SKM-1 treated with dmso at 0.1 percent for 144 hours (cell line): Measurements from ENCODE around the gene ARHGAP32.
"Not testable (repeated sequence)": the region's sequence is repeated elsewhere in the genome, so short reads cannot be mapped to it uniquely, and the experiment has no call there.

Experiments used
- DNase-seq: peaks from one replicate; lab custom pipeline; 2025; ENCODE audit not compliant: unreplicated experiment; lab: John Stamatoyannopoulos, UW

ARHGAP32 gene

GRCh38 chr11:129204150-129204838, 12.2 kb upstream of the ARHGAP32 start:
- DNase-seq, result no peak

DNA sequence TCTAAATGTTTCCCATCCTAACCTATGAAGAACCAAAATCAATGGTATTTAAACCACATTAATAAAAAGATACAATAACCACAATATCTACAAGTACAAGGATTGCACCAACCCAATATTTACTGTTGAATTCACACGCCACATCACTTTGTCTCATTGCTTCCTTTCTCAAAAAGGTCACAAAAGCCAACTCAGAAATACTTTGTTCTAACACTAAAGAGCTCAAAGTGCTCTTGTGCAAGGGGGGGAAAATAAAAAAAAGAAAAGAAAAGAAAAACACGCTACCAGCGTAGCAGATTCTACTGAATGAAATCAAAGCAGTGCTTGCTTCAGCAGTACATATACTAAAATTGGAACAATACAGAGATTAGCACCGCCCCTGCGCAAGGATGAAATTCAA, 10.5 kb upstream of the ARHGAP32 start:
- no peak for DNase-seq

GRCh38 chr11:129195682-129196081, 3.6 kb upstream of the ARHGAP32 start:
- DNase-seq, result no peak

GRCh38 chr11:129191649-129192048, 476 bp downstream of the ARHGAP32 start:
- DNase-seq, result no peak

DNA sequence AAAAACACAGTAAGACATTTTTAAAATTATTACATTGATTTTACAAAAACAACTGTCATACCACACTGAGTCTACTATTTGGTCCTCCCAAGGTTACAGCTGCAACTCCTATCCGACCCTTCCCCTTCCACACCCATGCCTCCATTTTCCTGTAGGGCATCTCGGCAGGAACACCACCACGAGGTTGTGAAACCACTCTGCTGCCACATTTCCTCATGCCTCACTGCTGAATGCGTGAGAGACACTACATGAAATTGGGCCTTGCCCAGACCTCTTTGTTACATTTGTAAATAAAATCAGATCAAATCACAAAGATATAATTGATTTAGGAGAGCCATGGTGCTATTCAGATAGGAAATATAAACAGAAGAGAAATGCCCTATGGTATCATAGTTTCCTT, 2.0 kb downstream of the ARHGAP32 start:
- peak; percentile 22 for DNase-seq

DNA sequence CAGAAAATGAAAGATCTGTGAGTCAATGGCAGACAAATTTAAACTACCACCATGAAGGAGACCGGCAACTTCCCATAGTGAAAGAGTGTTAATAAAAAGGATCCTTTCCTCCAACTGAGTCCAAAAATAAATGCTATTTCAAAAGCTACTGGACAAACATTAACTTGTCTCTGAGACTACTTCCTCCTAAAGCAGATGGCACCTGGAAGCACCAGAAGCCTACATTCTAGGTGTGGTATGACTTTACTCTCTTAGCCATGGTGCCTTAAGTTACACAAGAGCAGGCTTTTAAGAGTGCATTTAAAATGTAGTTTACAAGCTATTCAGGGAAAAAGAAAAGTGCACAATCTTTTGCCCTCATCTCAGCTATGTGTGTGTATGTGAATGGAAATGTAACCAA, 2.5 kb downstream of the ARHGAP32 start:
- DNase-seq, result no peak

DNA sequence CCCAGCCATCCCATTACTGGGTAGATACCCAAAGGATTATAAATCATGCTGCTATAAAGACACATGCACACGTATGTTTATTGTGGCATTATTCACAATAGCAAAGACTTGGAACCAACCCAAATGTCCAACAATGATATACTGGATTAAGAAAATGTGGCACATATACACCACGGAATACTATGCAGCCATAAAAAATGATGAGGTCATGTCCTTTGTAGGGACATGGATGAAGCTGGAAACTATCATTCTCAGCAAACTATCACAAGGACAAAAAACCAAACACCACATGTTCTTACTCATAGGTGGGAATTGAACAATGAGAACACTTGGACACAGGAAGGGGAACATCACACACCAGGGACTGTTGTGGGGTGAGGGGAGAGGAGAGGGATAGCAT, 7.0 kb downstream of the ARHGAP32 start:
- DNase-seq, result not testable (repeated sequence)

- DNase-seq, result no peak
Measured at GRCh38 chr11:129184581-129184980, 7.5 kb downstream of the ARHGAP32 start.

GRCh38 chr11:129167315-129167714, 24.8 kb downstream of the ARHGAP32 start:
- no peak for DNase-seq

GRCh38 chr11:129163714-129164164, 28.4 kb downstream of the ARHGAP32 start:
- DNase-seq, result no peak

- not testable (repeated sequence) for DNase-seq
Measured at GRCh38 chr11:129157080-129157479, 35.0 kb downstream of the ARHGAP32 start.

GRCh38 chr11:129155745-129156144, 36.4 kb downstream of the ARHGAP32 start:
- no peak for DNase-seq

DNA sequence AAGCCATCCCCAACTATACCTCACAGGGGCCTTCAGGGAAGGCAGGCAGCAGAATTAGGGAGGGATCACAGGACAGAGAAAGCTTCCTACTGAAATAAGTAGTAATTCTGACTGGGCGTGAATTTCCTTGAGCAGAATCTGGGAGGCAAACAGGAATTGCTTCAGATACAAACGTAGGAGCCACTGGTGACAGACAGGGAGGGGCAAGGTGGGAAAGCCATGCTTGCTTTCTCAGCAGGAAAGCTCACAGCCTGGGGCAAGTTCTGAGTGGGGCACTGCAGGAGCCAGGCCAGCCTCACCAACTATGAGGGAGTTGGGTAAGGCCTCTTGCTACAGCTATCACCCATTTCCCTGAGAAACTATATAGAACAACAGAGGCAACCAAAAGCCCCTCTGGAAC, 43.6 kb downstream of the ARHGAP32 start:
- no peak for DNase-seq

GRCh38 chr11:129146191-129146590, 45.9 kb downstream of the ARHGAP32 start:
- DNase-seq, result no peak

GRCh38 chr11:129145276-129145675, 46.8 kb downstream of the ARHGAP32 start:
- no peak for DNase-seq

DNA sequence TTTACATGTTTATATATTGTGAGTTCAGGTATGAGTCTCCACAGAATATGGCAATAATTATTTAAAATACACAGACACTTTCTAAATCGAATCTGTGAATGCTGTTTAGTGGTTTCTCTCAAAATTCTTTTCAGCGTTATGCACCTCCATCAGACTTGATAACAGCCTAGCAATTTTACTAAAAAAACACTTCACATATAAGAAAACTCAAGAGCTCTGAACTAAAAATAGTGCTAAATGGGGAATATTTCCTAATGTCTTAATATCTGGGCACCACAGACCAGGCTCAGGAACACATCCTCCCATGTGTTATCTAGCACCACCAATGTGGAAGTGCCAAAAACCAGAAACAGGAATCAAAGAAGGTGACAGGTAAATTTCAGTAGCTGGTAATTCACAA, 47.9 kb downstream of the ARHGAP32 start:
- no peak for DNase-seq

GRCh38 chr11:129143335-129143734, 48.8 kb downstream of the ARHGAP32 start:
- no peak for DNase-seq

GRCh38 chr11:129141748-129142523, 50.2 kb downstream of the ARHGAP32 start:
- no peak for DNase-seq

DNA sequence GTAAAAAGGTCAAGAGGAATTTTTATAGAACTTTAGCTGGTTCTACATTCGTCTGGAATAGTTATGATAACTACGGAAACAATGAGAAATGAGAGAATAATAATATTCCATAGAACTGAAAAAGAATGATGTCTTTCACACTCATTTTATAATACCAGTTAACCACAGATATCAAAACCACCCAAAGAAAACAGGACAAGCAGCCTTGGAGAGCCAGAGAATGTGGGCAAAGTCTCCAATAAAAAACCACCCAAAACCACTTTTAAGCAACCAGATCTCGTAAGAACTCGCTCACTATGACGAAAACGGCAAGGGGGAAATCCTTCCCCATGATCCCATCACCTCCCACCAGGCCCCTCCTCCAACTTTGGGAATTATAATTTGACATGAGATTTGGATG, 60.8 kb downstream of the ARHGAP32 start:
- DNase-seq, result no peak

GRCh38 chr11:129128881-129129620, 63.1 kb downstream of the ARHGAP32 start:
- not testable (repeated sequence) for DNase-seq

DNA sequence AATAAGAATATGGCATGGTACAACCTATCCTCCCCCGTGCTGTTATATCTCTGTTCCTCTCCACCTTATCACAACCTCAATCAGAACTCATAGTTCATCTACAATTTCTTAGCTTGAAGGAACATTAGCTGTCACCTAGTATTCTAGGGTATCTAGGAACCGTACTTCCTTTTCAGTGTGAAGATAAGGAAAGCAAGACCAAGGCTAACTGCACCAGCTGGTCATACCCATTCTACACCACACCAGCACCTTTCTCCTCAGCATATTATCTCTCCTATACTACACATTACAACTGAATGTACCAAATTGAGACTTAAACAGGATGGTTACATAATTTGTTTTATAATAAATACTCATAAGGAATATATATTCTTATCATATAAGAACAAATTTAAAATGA, 73.1 kb downstream of the ARHGAP32 start:
- DNase-seq, result no peak
